HS-5 (cell line): ENCODE results near the gene HNRNPC.

ENCODE experiments used
- DNase-seq: peaks from one replicate; pipeline ENCODE4 v3.0.0-alpha.2; 2012; ENCODE audit warnings: low read depth

HNRNPC gene

GRCh38 chr14:21210023-21210422, 59.2 kb downstream of the HNRNPC start:
- no peak for DNase-seq

GRCh38 chr14:21209185-21209584, 60.1 kb downstream of the HNRNPC start:
- no peak for DNase-seq

- DNase-seq, result no peak
Observed at GRCh38 chr14:21208554-21208953, 60.7 kb downstream of the HNRNPC start.

GRCh38 chr14:21206753-21207684, 62.2 kb downstream of the HNRNPC start:
- no peak for DNase-seq

GRCh38 chr14:21205678-21206581, 63.3 kb downstream of the HNRNPC start:
- DNase-seq, result no peak

- no peak for DNase-seq
Observed at GRCh38 chr14:21205026-21205677, 64.1 kb downstream of the HNRNPC start.

- no peak for DNase-seq
Observed at GRCh38 chr14:21204167-21205025, 64.8 kb downstream of the HNRNPC start.

- no peak for DNase-seq
Observed at GRCh38 chr14:21203470-21204166, 65.6 kb downstream of the HNRNPC start.

- no peak for DNase-seq
Observed at GRCh38 chr14:21202463-21203358, 66.5 kb downstream of the HNRNPC start.

GRCh38 chr14:21201732-21202462, 67.3 kb downstream of the HNRNPC start:
- DNase-seq, result no peak

- no peak for DNase-seq
Observed at GRCh38 chr14:21200752-21201461, 68.3 kb downstream of the HNRNPC start.

GRCh38 chr14:21199611-21200560, 69.4 kb downstream of the HNRNPC start:
- DNase-seq, result no peak

GRCh38 chr14:21197418-21198205, 71.6 kb downstream of the HNRNPC start:
- no peak for DNase-seq

- DNase-seq, result no peak
Observed at GRCh38 chr14:21194597-21194996, 74.6 kb downstream of the HNRNPC start.

- DNase-seq, result no peak
Observed at GRCh38 chr14:21192875-21193535, 76.2 kb downstream of the HNRNPC start.

- no peak for DNase-seq
Observed at GRCh38 chr14:21192447-21192822, 76.8 kb downstream of the HNRNPC start.
